Measurements from ENCODE around the gene DNAJC7. TPM values are rescaled to one million over a fixed set of nuclear protein-coding genes. Genes with fewer than 3 reads are reported as not detected.

Gene DNAJC7
- total and polyA plus RNA-seq, 2 experiments from 2014 or later = 66.6 to 83.8 TPM

DNA sequence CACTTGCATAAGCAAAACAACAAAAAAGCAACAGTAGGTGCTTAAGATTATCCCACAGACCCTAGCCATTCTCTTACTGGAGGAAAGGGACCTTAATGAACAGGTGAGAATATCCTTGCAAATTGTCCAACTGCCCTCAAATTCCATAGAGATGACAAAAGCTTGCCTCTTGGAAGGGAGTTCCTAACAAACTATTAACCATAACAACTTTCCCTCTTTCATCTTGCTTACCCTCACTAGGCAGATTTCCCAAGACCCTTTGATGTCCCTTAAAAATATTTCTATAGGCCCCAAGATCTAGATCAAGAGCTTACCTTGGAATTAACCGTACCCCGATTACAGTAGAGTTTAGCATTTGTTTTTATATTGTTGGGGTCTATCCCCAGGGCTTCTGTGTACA, 28.8 kb downstream of the DNAJC7 start:
- H3K36me3 ChIP-seq = peaks cover 69% of the 10 kb centered on the region
- no peak for DNase-seq (ENCODE audit: low read depth in 1 of 2, low spot score in 1 of 2)
- no peak overlapping the region for H3K27ac ChIP-seq
- no peaks in the 10 kb centered on the region for H3K27me3 ChIP-seq
- no peak overlapping the region for H3K4me3 ChIP-seq
- no peaks in the 10 kb centered on the region for H3K9me3 ChIP-seq (ENCODE audit: low read depth)
- no peaks in the 10 kb centered on the region for H3K4me1 ChIP-seq (ENCODE audit: low read depth)
- TF ChIP-seq, protein P1, sequence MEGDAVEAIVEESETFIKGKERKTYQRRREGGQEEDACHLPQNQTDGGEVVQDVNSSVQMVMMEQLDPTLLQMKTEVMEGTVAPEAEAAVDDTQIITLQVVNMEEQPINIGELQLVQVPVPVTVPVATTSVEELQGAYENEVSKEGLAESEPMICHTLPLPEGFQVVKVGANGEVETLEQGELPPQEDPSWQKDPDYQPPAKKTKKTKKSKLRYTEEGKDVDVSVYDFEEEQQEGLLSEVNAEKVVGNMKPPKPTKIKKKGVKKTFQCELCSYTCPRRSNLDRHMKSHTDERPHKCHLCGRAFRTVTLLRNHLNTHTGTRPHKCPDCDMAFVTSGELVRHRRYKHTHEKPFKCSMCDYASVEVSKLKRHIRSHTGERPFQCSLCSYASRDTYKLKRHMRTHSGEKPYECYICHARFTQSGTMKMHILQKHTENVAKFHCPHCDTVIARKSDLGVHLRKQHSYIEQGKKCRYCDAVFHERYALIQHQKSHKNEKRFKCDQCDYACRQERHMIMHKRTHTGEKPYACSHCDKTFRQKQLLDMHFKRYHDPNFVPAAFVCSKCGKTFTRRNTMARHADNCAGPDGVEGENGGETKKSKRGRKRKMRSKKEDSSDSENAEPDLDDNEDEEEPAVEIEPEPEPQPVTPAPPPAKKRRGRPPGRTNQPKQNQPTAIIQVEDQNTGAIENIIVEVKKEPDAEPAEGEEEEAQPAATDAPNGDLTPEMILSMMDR (IDR thresholded peaks at IDR 0.05; ENCODE audit: low read depth, low read length) = no peak

DNA sequence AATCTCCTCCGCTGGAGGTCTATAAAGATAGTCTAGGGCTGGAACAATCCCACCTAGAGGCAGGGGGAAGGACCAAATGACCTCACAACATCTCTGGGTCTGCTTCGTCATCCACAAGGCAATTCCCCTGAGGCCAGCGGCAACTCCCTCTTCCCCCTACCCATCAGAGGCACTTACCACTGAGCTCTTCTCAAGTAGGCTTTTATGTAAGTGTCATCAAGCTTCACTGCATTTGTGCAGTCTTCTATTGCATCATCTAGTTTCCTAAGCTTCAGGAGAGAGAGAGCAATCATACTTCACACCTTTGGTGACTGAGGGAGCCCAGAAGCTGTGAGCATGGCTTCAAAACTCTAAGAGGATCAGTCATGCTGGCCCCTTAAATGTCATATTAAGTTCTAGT, 29.6 kb downstream of the DNAJC7 start:
- Histone ChIP-seq H3K4me3 (no peak overlapping the region), H3K36me3 (peaks cover 66% of the 10 kb centered on the region), H3K27ac (no peak overlapping the region), H3K4me1 (ENCODE audit: low read depth) (no peaks in the 10 kb centered on the region), H3K9me3 (ENCODE audit: low read depth) (no peaks in the 10 kb centered on the region), H3K27me3 (no peaks in the 10 kb centered on the region)
- TF ChIP-seq, protein P1 (IDR thresholded peaks at IDR 0.05; ENCODE audit: low read depth, low read length) = no peak
- DNase-seq (ENCODE audit: low read depth in 1 of 2, low spot score in 1 of 2) = peak in 1 of 2 donors; percentile 48

DNA sequence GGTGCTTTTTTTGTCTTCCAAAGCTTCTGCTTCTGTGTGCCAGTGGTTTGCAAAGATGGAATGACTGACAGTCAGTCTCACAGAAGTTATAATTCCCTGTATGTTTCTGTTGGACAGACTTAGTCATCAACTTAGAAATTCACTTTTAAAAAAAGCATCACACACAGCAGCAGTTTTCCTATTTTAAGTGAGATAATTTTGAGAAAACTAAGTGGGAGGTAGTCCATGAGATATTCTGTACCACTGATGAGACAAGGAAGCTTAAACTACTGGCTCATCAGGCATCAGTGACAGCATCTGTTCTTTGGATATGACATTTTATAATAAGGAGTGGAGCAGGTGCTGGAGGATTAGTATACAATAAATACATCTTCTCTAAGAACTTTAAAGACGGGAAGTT, 30.6 kb downstream of the DNAJC7 start:
- no peak for DNase-seq (ENCODE audit: low read depth in 1 of 2, low spot score in 1 of 2)
- Histone ChIP-seq H3K36me3 (peaks cover 63% of the 10 kb centered on the region), H3K4me1 (ENCODE audit: low read depth) (no peaks in the 10 kb centered on the region), H3K9me3 (ENCODE audit: low read depth) (no peaks in the 10 kb centered on the region), H3K27ac (no peak overlapping the region), H3K4me3 (no peak overlapping the region), H3K27me3 (no peaks in the 10 kb centered on the region)
- TF ChIP-seq, protein P1 (IDR thresholded peaks at IDR 0.05; ENCODE audit: low read depth, low read length) = no peak

DNA sequence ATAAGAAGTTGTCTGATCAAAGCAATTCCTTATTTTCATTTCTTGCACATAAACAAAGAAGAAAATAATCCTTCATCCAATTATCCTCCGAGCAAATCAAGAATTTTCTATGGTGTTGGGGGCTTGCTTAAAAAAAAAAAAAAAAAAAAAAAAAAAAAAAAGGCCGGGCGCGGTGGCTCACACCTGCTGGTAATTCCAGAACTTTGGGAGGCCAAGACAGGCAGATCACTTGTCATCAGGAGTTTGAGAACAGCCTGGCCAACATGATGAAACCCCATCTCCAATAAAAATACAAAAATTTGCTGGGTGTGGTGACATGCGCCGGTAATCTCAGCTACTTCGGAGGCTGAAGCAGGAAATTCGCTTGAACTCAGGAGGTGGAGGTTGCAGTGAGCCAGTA, 31.3 kb downstream of the DNAJC7 start:
- TF ChIP-seq, protein P1 (IDR thresholded peaks at IDR 0.05; ENCODE audit: low read depth, low read length) = no peak
- Histone ChIP-seq H3K36me3 (peaks cover 61% of the 10 kb centered on the region), H3K4me1 (ENCODE audit: low read depth) (no peaks in the 10 kb centered on the region), H3K27me3 (no peaks in the 10 kb centered on the region), H3K4me3 (no peak overlapping the region), H3K9me3 (ENCODE audit: low read depth) (no peaks in the 10 kb centered on the region), H3K27ac (no peak overlapping the region)
- DNase-seq (ENCODE audit: low read depth in 1 of 2, low spot score in 1 of 2) = no peak

DNA sequence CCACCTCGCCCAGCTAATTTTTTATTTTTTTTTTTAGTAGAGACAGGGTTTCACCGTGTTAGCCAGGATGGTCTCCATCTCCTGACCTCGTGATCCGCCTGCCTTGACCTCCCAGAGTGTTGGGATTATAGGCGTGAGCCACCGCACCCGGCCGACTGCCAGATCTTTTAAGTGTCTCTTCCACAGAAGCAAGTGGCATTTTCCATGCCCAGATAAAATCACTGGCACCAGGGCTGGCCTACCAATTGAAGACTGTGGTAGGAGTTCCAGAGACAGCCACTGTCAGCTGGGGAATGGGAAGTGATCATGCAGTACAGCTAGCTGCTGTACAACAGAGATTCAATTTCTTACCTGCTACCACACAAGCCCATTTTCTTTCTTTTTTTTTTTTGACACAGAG, 32.8 kb downstream of the DNAJC7 start:
- Histone ChIP-seq H3K27me3 (no peaks in the 10 kb centered on the region), H3K4me1 (ENCODE audit: low read depth) (no peaks in the 10 kb centered on the region), H3K36me3 (peaks cover 59% of the 10 kb centered on the region), H3K9me3 (ENCODE audit: low read depth) (no peaks in the 10 kb centered on the region), H3K4me3 (no peak overlapping the region), H3K27ac (no peak overlapping the region)
- no peak for DNase-seq (ENCODE audit: low read depth in 1 of 2, low spot score in 1 of 2)
- TF ChIP-seq, protein P1 (IDR thresholded peaks at IDR 0.05; ENCODE audit: low read depth, low read length) = no peak
